Fibroblast of skin of abdomen (primary cell): Measurements from ENCODE around the gene TRIM72.
"Not testable (repeated sequence)": the region's sequence is repeated elsewhere in the genome, so short reads cannot be mapped to it uniquely, and the experiment has no call there.

Experiments
- DNase-seq: peaks from one replicate; pipeline ENCODE4 v3.0.0-alpha.2; 2013

The TRIM72 gene

GRCh38 chr16:31258366-31258765, 44.4 kb downstream of the TRIM72 start:
- no peak for DNase-seq

- DNase-seq: no peak
Measured at GRCh38 chr16:31260136-31260931, 46.4 kb downstream of the TRIM72 start.

DNA sequence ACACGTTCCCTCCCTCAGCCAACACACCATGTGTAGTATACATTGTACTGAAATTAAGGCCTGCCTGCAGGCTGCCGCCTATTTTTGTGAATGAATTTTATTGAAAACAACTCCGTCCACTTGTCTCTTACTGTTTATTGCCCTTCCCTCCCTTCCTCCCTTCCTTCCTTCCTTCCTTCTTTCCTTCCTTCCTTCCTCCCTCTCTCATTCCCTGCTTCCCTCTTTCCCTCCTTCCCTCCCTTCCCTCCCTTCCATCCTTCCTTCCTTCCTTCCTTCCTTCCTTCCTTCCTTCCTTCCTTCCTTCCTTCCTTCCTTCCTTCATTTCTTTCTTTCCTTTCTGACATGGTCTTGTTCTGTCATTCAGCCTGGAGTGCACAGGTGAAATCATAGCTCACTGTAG, 48.2 kb downstream of the TRIM72 start:
- DNase-seq: no peak

GRCh38 chr16:31265329-31266245, 51.7 kb downstream of the TRIM72 start:
- no peak for DNase-seq

DNA sequence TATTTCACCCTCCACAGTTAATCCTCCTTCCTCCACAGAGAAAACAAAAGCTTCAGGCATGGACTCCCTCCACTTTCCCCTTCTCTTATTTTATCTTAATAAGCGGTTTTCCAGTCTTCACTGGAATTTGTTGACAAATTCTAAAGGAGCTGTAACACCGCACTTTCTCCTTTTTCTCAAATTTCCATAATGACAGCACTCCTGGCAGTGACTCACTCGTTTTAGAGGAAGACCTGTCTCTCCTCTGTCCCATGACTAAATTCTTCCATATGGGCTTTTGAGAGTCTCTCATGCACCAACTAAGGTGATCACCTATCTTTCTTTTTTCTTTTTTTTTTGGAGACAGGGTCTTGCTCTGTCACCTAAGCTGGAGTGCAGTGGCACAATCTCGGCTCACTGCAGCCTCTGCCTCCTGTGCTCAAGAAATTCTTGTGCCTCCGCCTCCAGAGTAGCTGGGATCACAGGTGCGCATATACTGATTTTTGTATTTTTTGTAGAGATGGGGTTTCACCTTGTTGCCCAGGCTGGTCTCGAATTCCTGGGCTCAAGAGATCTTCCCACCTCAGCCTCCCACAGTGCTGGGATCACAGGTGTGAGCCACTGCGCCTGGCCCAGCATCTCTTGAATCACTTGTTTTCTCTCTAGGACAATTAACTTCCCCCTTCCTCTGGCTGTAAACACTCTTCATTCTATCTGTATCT, 53.6 kb downstream of the TRIM72 start:
- no peak for DNase-seq

DNA sequence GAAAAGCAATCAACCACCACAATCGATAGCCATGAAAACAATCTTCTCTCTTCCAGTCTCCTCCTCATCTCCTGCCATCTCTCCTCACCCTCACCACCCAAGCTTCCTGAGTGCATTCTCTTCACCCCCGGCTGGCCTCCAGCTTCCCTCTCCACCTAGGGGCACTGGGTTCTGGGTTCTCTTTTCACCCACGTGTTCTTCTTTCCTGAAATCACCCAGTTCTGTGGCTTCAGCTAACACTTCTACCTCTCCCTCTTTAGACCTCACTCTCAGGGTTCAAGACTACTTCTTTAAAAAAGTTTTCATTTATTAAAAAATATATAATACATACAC, 54.1 kb downstream of the TRIM72 start:
- DNase-seq: no peak

GRCh38 chr16:31268891-31269290, 55.0 kb downstream of the TRIM72 start:
- no peak for DNase-seq

- DNase-seq: no peak
Measured at GRCh38 chr16:31269541-31269940, 55.6 kb downstream of the TRIM72 start.

DNA sequence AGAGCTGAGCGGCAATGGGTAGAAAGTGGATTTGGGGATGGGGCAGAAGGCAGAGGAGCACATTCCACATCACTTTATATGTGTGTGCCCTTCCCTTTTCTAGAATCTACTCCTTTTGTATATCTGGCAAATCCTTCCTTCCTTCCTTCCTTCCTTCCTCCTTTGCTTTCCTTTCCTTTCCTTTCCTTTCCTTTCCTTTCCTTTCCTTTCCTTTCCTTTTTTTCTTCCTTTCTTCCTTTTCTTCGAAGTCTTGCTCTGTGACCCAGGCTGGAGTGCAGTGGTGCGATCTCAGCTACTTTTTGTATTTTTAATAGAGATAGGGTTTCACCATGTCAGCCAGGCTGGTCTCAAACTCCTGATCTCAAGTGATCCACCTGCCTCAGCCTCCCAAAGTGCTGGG, 56.1 kb downstream of the TRIM72 start:
- not testable (repeated sequence) for DNase-seq

DNA sequence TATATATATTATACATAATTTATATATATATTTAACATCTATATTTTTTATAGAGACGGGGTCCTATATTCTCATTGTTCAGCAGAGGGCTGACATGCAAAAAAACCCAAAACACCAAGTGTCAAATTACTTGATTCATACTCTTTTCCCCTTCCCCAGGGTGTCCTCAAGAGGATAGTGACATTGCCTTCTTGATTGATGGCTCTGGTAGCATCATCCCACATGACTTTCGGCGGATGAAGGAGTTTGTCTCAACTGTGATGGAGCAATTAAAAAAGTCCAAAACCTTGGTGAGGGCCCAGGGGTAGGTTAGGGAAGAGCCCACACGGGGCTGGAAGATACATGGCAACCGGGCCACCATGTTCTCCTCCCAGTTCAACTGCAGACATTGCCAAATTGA, 56.9 kb downstream of the TRIM72 start:
- DNase-seq: no peak

GRCh38 chr16:31271621-31272190, 57.8 kb downstream of the TRIM72 start:
- DNase-seq: no peak

GRCh38 chr16:31273187-31273586, 59.3 kb downstream of the TRIM72 start:
- no peak for DNase-seq

GRCh38 chr16:31273676-31274075, 59.8 kb downstream of the TRIM72 start:
- no peak for DNase-seq

GRCh38 chr16:31274831-31275816, 61.2 kb downstream of the TRIM72 start:
- no peak for DNase-seq

GRCh38 chr16:31276600-31276999, 62.7 kb downstream of the TRIM72 start:
- no peak for DNase-seq

DNA sequence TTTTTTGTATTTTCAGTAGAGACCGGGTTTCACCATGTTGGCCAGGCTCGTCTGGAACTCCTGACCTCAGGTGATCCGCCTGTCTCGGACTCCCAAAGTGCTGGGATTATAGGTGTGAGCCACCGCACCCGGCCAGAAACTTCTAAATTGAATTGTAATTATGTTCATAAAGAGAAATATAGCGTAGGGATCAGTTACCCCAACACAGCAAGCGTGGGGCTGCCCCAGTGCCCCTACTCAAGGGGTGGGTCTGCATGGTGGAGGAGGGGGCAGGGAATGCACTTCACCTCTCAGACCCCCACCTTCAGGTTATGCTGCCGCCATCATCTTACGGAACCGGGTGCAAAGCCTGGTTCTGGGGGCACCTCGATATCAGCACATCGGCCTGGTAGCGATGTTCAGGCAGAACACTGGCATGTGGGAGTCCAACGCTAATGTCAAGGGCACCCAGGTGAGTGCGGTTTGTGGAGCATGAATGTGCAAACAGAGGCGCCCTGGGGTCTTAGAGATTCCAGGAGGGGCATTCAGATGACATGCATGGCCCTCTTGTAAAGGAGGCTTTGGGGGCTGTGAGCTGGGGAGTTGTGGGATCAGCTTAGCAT, 63.8 kb downstream of the TRIM72 start:
- DNase-seq: no peak

DNA sequence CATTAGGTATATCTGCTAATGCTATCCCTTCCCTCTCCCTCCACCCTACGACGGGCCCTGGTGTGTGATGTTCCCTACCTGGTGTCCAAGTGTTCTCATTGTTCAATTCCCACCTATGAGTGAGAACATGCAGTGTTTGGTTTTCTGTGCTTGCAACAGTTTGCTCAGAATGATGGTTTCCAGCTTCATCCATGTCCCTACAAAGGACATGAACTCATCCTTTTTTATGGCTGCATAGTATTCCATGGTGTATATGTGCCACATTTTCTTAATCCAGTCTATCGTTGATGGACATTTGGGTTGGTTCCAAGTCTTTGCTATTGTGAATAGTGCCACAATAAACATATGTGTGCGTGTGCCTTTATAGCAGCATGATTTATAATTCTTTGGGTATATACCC, 64.9 kb downstream of the TRIM72 start:
- not testable (repeated sequence) for DNase-seq
